Measurements from ENCODE around the gene LRRC59. TPM values are rescaled to one million over a fixed set of nuclear protein-coding genes. Genes with fewer than 3 reads are reported as not detected.

The LRRC59 gene
- total and polyA plus RNA-seq, 4 donors, result 21.4 to 136 (median 75.6) TPM

DNA sequence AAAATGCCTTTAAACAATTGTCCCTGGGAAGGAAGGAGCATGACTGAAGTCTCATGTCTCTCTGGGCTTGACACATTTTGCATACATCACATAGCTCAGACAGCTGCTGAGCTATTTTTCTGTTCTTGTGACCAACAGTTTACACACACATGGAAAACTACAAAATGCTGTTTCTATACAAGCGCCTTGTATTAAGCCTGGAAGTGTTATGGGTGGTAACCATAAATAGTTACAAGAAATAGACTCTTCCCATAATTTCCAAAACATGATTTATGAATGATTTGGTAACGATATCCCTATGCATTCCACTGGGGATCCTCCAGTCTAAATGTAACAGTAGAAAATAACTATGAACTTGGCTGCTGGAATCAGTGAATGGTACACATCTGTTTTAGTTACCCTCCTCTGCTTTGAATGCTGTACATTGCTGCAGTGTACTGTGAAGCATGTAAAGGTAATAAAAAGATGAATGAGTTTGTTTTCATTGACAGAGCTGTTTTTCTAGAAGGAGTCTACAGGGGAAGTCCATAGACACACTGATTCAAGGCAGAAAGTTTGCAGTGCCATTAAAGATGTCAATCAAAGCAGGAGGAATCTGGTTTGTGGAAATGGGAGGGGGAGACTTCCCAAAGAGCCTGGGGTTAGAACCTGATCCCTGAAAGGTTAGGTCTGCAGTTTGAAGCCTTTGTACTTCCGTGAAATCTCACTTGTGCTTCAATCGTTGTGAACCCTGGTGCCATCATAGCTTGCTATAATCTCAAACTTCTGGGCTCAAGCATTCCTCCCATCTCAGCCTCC, 33.7 kb upstream of the LRRC59 start:
- no peaks in the 10 kb centered on the region for H3K9me3 ChIP-seq (ENCODE audit: control insufficient read depth in 4 of 4, low read length in 3 of 4)
- peaks cover 11 to 35% (median 33%) of the 10 kb centered on the region in 4 donors for H3K4me1 ChIP-seq (ENCODE audit: control insufficient read depth in 4 of 4, insufficient read depth in 4 of 4, low read length in 3 of 4)
- WGBS, result 83% methylated on average over 4 of the region's 4 CpGs
- no peak overlapping the region for H3K4me3 ChIP-seq (ENCODE audit: low read depth in 1 of 3, low read length in 3 of 3)
- no peak for DNase-seq (ENCODE audit: low spot score)
- peaks cover 0 to 4% (median 0%) of the 10 kb centered on the region in 4 donors for H3K36me3 ChIP-seq (ENCODE audit: control insufficient read depth in 4 of 4, insufficient read depth in 3 of 4, low read depth in 1 of 4, low read length in 3 of 4)
- no peak overlapping the region for H3K27ac ChIP-seq (ENCODE audit: low read depth in 1 of 2, low read length in 2 of 2)
- no peak for TF ChIP-seq YY1 (IDR thresholded peaks at IDR 0.05)
- TF ChIP-seq, protein P1, sequence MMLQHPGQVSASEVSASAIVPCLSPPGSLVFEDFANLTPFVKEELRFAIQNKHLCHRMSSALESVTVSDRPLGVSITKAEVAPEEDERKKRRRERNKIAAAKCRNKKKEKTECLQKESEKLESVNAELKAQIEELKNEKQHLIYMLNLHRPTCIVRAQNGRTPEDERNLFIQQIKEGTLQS (IDR thresholded peaks at IDR 0.05), result no peak
- TF ChIP-seq, protein P2, sequence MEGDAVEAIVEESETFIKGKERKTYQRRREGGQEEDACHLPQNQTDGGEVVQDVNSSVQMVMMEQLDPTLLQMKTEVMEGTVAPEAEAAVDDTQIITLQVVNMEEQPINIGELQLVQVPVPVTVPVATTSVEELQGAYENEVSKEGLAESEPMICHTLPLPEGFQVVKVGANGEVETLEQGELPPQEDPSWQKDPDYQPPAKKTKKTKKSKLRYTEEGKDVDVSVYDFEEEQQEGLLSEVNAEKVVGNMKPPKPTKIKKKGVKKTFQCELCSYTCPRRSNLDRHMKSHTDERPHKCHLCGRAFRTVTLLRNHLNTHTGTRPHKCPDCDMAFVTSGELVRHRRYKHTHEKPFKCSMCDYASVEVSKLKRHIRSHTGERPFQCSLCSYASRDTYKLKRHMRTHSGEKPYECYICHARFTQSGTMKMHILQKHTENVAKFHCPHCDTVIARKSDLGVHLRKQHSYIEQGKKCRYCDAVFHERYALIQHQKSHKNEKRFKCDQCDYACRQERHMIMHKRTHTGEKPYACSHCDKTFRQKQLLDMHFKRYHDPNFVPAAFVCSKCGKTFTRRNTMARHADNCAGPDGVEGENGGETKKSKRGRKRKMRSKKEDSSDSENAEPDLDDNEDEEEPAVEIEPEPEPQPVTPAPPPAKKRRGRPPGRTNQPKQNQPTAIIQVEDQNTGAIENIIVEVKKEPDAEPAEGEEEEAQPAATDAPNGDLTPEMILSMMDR (IDR thresholded peaks at IDR 0.05; ENCODE audit: low read depth, low read length, missing input control), result no peak
- TF ChIP-seq RAD21 (IDR thresholded peaks at IDR 0.05), result no peak
- no peak for TF ChIP-seq JUND (IDR thresholded peaks at IDR 0.05)
- no peak for TF ChIP-seq REST (IDR thresholded peaks at IDR 0.05)
- H3K9ac ChIP-seq (ENCODE audit: low read depth in 1 of 2, low read length in 2 of 2), result no peak overlapping the region
- no peaks in the 10 kb centered on the region for H3K27me3 ChIP-seq (ENCODE audit: control insufficient read depth in 4 of 4, insufficient read depth in 4 of 4, low read length in 3 of 4)

DNA sequence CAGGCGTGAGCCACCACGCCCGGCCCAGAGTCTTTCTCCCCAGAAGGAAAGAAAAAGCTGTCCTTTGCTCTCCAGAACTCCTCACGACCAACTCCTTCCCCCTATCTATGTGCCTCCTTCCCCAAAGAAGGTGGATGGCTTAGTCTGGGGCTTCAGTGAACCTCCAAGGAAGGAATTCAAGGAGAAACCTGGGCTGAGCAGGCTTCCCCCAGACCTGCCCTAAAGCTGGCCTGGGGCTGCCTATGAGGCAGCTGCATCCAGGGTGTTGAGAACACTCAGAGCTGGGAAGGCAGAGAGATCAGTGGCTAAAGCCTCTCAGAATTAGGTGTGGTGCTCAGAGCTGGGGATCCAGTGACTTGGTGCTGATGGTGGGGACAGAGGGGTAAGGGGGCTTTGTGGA, 32.5 kb upstream of the LRRC59 start:
- TF ChIP-seq, protein P1 (IDR thresholded peaks at IDR 0.05), result no peak
- TF ChIP-seq NR2F2 (IDR thresholded peaks at IDR 0.05) (no peak), FOXA1 (IDR thresholded peaks at IDR 0.05) (no peak), HNF4A (conservative IDR thresholded peaks at IDR 0.05) (no peak), YY1 (IDR thresholded peaks at IDR 0.05) (no peak), TAF1 (conservative IDR thresholded peaks at IDR 0.05) (no peak), HNF4G (IDR thresholded peaks at IDR 0.05) (no peak), RAD21 (IDR thresholded peaks at IDR 0.05) (no peak), JUND (IDR thresholded peaks at IDR 0.05) (no peak), EGR1 (IDR thresholded peaks at IDR 0.05; ENCODE audit: low read depth in 2 of 2) (no peak), GABPA (IDR thresholded peaks at IDR 0.05 in 1 of 2, conservative IDR thresholded peaks at IDR 0.05 in 1 of 2) (no peak)
- Histone ChIP-seq H3K9ac (ENCODE audit: low read depth in 1 of 2, low read length in 2 of 2) (no peak overlapping the region), H3K36me3 (ENCODE audit: control insufficient read depth in 4 of 4, insufficient read depth in 3 of 4, low read depth in 1 of 4, low read length in 3 of 4) (peaks cover 0 to 3% (median 0%) of the 10 kb centered on the region in 4 donors), H3K27me3 (ENCODE audit: control insufficient read depth in 4 of 4, insufficient read depth in 4 of 4, low read length in 3 of 4) (no peaks in the 10 kb centered on the region), H3K4me3 (ENCODE audit: low read depth in 1 of 3, low read length in 3 of 3) (no peak overlapping the region), H3K9me3 (ENCODE audit: control insufficient read depth in 4 of 4, low read length in 3 of 4) (no peaks in the 10 kb centered on the region), H3K4me1 (ENCODE audit: control insufficient read depth in 4 of 4, insufficient read depth in 4 of 4, low read length in 3 of 4) (peaks cover 18 to 44% (median 42%) of the 10 kb centered on the region in 4 donors), H3K27ac (ENCODE audit: low read depth in 1 of 2, low read length in 2 of 2) (no peak overlapping the region)
- 90% methylated on average over 4 of the region's 4 CpGs for whole genome bisulfite sequencing
- no peak for DNase-seq (ENCODE audit: low spot score)

Measured in liver (tissue), 9 donors.